ENCODE results near the gene PSMB3.

Gene PSMB3

GRCh38 chr17:38733982-38734973 lies 18.3 kb upstream of the PSMB3 start:
- DNase-seq (ENCODE audit: low read depth): no peak

GRCh38 chr17:38735161-38735997 lies 17.2 kb upstream of the PSMB3 start:
- DNase-seq (ENCODE audit: low read depth): peak; percentile 67

- DNase-seq (ENCODE audit: low read depth): no peak
These were observed 14.4 kb upstream of the PSMB3 start for GRCh38 chr17:38738007-38738662.

- DNase-seq (ENCODE audit: low read depth): no peak
These were observed 13.9 kb upstream of the PSMB3 start for GRCh38 chr17:38738686-38739085.

GRCh38 chr17:38739305-38739704 lies 13.2 kb upstream of the PSMB3 start:
- DNase-seq (ENCODE audit: low read depth): no peak

GRCh38 chr17:38740044-38740443 lies 12.5 kb upstream of the PSMB3 start:
- no peak for DNase-seq (ENCODE audit: low read depth)

GRCh38 chr17:38740806-38741205 lies 11.7 kb upstream of the PSMB3 start:
- no peak for DNase-seq (ENCODE audit: low read depth)

- DNase-seq (ENCODE audit: low read depth): no peak
These were observed 11.1 kb upstream of the PSMB3 start for GRCh38 chr17:38741461-38741860.

- DNase-seq (ENCODE audit: low read depth): no peak
These were observed 10.6 kb upstream of the PSMB3 start for GRCh38 chr17:38741921-38742410.

GRCh38 chr17:38742411-38743308 lies 9.9 kb upstream of the PSMB3 start:
- DNase-seq (ENCODE audit: low read depth): no peak

GRCh38 chr17:38743556-38744171 lies 8.9 kb upstream of the PSMB3 start:
- no peak for DNase-seq (ENCODE audit: low read depth)

- no peak for DNase-seq (ENCODE audit: low read depth)
These were observed 7.0 kb upstream of the PSMB3 start for GRCh38 chr17:38745545-38745944.

- DNase-seq (ENCODE audit: low read depth): no peak
These were observed 6.3 kb upstream of the PSMB3 start for GRCh38 chr17:38746004-38746848.

GRCh38 chr17:38746849-38747462 lies 5.6 kb upstream of the PSMB3 start:
- no peak for DNase-seq (ENCODE audit: low read depth)

GRCh38 chr17:38747463-38748148 lies 4.9 kb upstream of the PSMB3 start:
- DNase-seq (ENCODE audit: low read depth): no peak

GRCh38 chr17:38748149-38748891 lies 4.2 kb upstream of the PSMB3 start, which contains the start of gene PCGF2:
Gene PCGF2 (minus strand): TSS chr17:38748336. CDS start chr17:38740402, 7,934 bp downstream.
- DNase-seq (ENCODE audit: low read depth): no peak

- DNase-seq (ENCODE audit: low read depth): no peak
These were observed 3.7 kb upstream of the PSMB3 start for GRCh38 chr17:38748892-38749222.
